ENCODE results near the gene TAS2R14.

GRCh38 chr12:10959804-10960203 is 20.7 kb upstream of the TAS2R14 start:
- TF ChIP-seq, protein P1, sequence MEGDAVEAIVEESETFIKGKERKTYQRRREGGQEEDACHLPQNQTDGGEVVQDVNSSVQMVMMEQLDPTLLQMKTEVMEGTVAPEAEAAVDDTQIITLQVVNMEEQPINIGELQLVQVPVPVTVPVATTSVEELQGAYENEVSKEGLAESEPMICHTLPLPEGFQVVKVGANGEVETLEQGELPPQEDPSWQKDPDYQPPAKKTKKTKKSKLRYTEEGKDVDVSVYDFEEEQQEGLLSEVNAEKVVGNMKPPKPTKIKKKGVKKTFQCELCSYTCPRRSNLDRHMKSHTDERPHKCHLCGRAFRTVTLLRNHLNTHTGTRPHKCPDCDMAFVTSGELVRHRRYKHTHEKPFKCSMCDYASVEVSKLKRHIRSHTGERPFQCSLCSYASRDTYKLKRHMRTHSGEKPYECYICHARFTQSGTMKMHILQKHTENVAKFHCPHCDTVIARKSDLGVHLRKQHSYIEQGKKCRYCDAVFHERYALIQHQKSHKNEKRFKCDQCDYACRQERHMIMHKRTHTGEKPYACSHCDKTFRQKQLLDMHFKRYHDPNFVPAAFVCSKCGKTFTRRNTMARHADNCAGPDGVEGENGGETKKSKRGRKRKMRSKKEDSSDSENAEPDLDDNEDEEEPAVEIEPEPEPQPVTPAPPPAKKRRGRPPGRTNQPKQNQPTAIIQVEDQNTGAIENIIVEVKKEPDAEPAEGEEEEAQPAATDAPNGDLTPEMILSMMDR (conservative IDR thresholded peaks at IDR 0.05; ENCODE audit: low read length): peak; percentile 30
- no peak for TF ChIP-seq EZH2phosphoT487 (IDR thresholded peaks at IDR 0.05; ENCODE audit: borderline replicate concordance)

All from Loucy (cell line).